ENCODE data around the gene MAD2L1BP. TPM values are rescaled to one million over a fixed set of nuclear protein-coding genes. Genes with fewer than 3 reads are reported as not detected.
"Not testable (repeated sequence)": the region's sequence is repeated elsewhere in the genome, so short reads cannot be mapped to it uniquely, and the experiment has no call there.

Gene MAD2L1BP
- total RNA-seq, 4 donors from 2014 or later, result 15.6 to 36.6 (median 23.0) TPM

DNA sequence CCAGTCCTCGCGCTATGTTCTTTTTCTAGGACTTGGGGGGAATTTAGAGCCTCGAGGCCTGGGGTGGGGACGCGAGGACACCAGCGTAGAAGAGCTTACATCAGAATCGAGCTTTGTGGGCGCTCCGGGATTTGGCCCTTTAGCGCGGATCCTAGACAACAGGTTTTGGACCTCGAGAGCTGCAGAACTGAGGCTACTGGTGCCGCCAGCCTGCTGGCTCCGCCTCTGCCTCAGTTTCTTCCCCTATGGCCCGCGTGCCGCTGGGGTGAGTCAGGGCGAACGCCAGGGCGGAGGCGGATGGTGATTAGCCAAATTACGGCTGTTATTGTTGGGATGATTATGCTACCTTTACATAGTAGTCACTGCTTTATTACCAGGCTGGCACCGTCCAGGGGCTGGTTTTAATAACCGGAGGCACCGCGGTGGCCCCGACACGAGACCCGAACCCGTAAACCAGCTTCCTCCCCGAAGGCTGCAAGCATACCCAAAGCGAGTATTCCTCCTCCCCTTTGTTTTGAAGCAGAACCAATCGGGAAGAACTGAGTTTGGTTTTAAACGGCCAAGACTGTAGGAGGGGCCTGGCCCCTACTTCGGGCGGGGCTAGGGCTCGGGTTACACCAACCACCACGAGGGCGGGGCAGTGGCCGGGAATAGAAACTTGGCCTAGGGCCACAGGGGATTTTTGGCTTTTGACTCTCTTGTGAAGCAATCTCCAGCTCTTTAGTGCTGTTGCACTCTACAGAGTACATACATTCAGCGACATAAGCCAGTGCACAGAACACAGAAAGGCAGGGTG, 5.9 kb upstream of the MAD2L1BP start:
- peak overlapping the region; percentile 73 to 99 for H3K4me3 ChIP-seq
- H3K27ac ChIP-seq, result peak overlapping the region; percentile 88 to 99 (median 97)
- TF ChIP-seq, protein P1, sequence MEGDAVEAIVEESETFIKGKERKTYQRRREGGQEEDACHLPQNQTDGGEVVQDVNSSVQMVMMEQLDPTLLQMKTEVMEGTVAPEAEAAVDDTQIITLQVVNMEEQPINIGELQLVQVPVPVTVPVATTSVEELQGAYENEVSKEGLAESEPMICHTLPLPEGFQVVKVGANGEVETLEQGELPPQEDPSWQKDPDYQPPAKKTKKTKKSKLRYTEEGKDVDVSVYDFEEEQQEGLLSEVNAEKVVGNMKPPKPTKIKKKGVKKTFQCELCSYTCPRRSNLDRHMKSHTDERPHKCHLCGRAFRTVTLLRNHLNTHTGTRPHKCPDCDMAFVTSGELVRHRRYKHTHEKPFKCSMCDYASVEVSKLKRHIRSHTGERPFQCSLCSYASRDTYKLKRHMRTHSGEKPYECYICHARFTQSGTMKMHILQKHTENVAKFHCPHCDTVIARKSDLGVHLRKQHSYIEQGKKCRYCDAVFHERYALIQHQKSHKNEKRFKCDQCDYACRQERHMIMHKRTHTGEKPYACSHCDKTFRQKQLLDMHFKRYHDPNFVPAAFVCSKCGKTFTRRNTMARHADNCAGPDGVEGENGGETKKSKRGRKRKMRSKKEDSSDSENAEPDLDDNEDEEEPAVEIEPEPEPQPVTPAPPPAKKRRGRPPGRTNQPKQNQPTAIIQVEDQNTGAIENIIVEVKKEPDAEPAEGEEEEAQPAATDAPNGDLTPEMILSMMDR (IDR thresholded peaks at IDR 0.05), result no peak
- TF ChIP-seq POLR2A (IDR thresholded peaks at IDR 0.05) (peak; percentile 47 to 54), POLR2AphosphoS5 (IDR thresholded peaks at IDR 0.05) (peak; percentile 80)
- H3K36me3 ChIP-seq, result peaks cover 0 to 15% of the 10 kb centered on the region in 2 donors
- ATAC-seq, result peak; percentile 88
- no peaks in the 10 kb centered on the region for H3K9me3 ChIP-seq
- no peaks in the 10 kb centered on the region for H3K27me3 ChIP-seq
- WGBS, 2 donors (ENCODE audit: low coverage in 1 of 2), result 0 to 1% methylated on average over 1 to 15 of the region's 41 CpGs
- peaks cover 0 to 44% (median 12%) of the 10 kb centered on the region in 3 donors for H3K4me1 ChIP-seq

DNA sequence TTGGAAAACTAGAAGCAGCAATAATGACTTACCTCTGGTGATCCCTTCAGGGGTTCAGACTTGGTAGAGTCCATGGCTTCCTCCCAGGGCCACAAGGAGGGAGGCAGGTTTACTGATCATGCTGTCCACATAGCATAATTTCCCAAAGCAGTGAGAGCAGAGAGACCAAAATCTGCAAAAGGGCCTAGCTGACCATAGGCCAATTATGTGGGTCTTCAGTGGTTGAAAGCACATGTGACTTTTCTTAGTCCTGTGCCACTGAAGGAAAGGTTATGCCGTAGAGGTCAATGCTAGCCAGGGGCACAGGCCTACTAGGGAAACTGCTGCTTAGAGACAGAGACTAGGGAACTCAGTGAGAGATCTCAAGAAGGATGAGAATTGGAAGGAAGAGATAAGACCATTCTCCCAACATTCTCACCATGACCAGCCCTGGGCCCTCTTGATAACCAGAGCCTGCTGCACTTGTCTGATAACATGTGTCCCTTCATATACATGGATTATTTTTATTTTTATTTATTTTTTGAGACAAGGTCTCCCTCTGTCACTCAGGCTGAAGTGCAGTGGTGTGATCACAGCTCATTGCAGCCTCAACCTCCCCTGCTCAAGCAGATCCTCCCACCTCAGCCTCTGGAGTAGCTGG, 4.5 kb upstream of the MAD2L1BP start:
- peaks cover 0 to 44% (median 12%) of the 10 kb centered on the region in 3 donors for H3K4me1 ChIP-seq
- TF ChIP-seq POLR2A (IDR thresholded peaks at IDR 0.05) (no peak), EP300 (IDR thresholded peaks at IDR 0.05) (no peak), POLR2AphosphoS5 (IDR thresholded peaks at IDR 0.05) (no peak)
- TF ChIP-seq, protein P1 (IDR thresholded peaks at IDR 0.05), result no peak
- H3K4me3 ChIP-seq, result no peak overlapping the region
- H3K9me3 ChIP-seq, result no peaks in the 10 kb centered on the region
- WGBS, 2 donors (ENCODE audit: low coverage in 1 of 2), result 100% methylated on average over 1 of the region's 1 CpG
- peak overlapping the region in 3 of 4 donors; percentile 45 to 99 (median 97) for H3K27ac ChIP-seq
- no peaks in the 10 kb centered on the region for H3K27me3 ChIP-seq
- no peak for ATAC-seq
- H3K36me3 ChIP-seq, result peaks cover 0 to under 1% of the 10 kb centered on the region in 2 donors

DNA sequence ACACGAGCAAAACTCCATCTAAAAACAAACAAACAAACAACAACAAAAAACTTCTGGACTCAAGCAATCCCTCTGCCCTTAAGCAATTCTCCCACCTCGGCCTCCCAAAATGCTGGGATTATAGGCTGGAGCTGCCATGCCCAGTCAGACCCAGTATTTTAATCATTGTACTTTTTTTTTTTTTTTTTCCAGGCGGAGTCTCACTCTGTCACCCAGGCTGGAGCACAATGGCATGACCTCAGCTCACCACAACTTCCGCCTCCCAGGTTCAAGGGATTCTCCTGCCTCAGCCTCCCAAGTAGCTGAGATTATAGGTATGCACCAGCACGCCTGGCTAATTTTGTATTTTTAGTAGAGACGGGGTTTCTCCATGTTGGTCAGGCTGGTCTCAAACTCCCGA, 2.6 kb upstream of the MAD2L1BP start:
- ATAC-seq, H3K27me3 ChIP-seq, H3K9me3 ChIP-seq, H3K27ac ChIP-seq, H3K4me3 ChIP-seq: not testable (repeated sequence)
- 82 to 89% methylated on average over 3 to 7 of the region's 7 CpGs for WGBS, 2 donors (ENCODE audit: low coverage in 1 of 2)
- Histone ChIP-seq H3K4me1 (peaks cover 0 to 44% (median 16%) of the 10 kb centered on the region in 3 donors), H3K36me3 (peaks cover 0 to 13% of the 10 kb centered on the region in 2 donors)

DNA sequence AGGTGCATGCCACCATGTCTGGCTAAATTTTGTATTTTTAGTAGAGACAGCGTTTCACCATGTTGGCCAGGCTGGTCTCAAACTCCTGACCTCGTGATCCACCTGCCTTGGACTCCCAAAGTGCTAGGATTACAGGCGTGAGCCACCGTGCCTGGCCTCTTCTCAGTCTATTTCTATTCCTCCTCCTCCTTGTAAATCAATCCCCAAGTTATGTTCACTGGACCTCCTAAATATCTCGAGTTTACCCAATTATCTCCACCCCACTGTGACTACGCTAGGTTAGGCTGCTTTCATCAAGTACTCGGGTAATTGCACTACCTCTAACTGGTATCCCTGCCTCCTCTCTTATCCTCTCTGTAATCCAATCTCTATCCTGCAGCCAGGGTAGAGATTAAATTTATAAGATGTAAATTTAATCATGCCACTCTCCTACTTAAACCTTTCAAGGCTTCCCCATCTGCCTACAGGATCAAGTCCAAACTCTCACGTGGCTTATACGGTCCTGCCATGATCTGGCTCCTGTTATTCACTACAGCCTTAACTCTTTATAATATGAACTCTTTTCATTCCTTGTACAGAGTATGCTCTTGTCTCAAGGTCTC, 837 bp upstream of the MAD2L1BP start:
- no peak for ATAC-seq
- TF ChIP-seq EP300 (IDR thresholded peaks at IDR 0.05), result no peak
- TF ChIP-seq, protein P1 (IDR thresholded peaks at IDR 0.05), result no peak
- no peak for TF ChIP-seq POLR2A (IDR thresholded peaks at IDR 0.05)
- TF ChIP-seq POLR2AphosphoS5 (IDR thresholded peaks at IDR 0.05), result no peak
- Histone ChIP-seq H3K27me3 (no peaks in the 10 kb centered on the region), H3K4me3 (no peak overlapping the region), H3K27ac (peak overlapping the region in 2 of 4 donors; percentile 88 to 92), H3K9me3 (no peaks in the 10 kb centered on the region), H3K4me1 (peaks cover 0 to 53% (median 27%) of the 10 kb centered on the region in 3 donors), H3K36me3 (peaks cover 0 to 29% of the 10 kb centered on the region in 2 donors)
- 67 to 73% methylated on average over 8 to 9 of the region's 9 CpGs for WGBS, 2 donors (ENCODE audit: low coverage in 1 of 2)

DNA sequence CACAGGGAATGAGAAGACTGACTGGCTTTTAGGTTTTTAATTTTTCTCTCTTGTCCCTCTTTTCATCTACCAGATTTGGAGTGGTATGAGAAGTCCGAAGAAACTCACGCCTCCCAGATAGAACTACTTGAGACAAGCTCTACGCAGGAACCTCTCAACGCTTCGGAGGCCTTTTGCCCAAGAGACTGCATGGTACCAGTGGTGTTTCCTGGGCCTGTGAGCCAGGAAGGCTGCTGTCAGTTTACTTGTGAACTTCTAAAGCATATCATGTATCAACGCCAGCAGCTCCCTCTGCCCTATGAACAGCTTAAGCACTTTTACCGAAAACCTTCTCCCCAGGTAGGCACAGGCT, 644 bp downstream of the MAD2L1BP start:
- H3K27ac ChIP-seq, result peak overlapping the region; percentile 76 to 94 (median 90)
- TF ChIP-seq POLR2AphosphoS5 (IDR thresholded peaks at IDR 0.05) (no peak), EP300 (IDR thresholded peaks at IDR 0.05) (no peak)
- 5 to 30% methylated on average over 4 to 7 of the region's 7 CpGs for WGBS, 2 donors (ENCODE audit: low coverage in 1 of 2)
- H3K9me3 ChIP-seq, result no peaks in the 10 kb centered on the region
- H3K36me3 ChIP-seq, result peaks cover 0 to 44% of the 10 kb centered on the region in 2 donors
- no peaks in the 10 kb centered on the region for H3K27me3 ChIP-seq
- H3K4me3 ChIP-seq, result peak overlapping the region; percentile 89 to 90
- H3K4me1 ChIP-seq, result peaks cover 0 to 51% (median 24%) of the 10 kb centered on the region in 3 donors
- ATAC-seq, result no peak

Data from gastroesophageal sphincter (tissue), 4 donors.